Neural progenitor cell (in vitro differentiated cells): Measurements from ENCODE around the gene COMMD3.

ENCODE experiments used
- EZH2 ChIP-seq: fragments of 200-600 bp; sonication (generic); IDR thresholded peaks from 2 replicates; pipeline ENCODE4 v1.6.1; 2017; ENCODE audit warnings: antibody characterized with exemption, mild to moderate bottlenecking, moderate library complexity
- TF ChIP-seq, protein P1 (sequence below): fragments of 200-600 bp; sonication (generic); IDR thresholded peaks from 2 replicates; pipeline ENCODE4 v1.5.1; 2017; ENCODE audit warnings: antibody characterized with exemption, mild to moderate bottlenecking

DNA sequence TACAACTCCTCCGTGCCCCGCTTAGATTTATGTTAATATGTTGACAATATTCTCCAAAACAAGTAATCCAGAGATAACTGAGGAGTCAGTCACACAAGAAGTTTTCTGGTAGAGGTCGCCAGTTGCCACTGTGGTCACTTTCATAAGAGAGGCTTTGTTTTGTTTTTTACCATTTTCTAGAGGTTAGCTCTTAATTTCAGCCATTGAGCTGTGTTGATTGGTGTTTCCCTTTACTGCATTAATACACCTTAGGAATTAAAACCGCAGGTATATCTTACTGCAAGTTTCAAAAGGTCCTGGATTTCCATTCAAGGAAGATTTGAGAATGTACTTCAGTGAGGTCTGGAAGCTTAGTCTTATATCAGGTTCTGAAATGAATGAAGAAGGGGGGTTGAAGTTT is 8.2 kb downstream of the COMMD3 start:
- TF ChIP-seq, protein P1, sequence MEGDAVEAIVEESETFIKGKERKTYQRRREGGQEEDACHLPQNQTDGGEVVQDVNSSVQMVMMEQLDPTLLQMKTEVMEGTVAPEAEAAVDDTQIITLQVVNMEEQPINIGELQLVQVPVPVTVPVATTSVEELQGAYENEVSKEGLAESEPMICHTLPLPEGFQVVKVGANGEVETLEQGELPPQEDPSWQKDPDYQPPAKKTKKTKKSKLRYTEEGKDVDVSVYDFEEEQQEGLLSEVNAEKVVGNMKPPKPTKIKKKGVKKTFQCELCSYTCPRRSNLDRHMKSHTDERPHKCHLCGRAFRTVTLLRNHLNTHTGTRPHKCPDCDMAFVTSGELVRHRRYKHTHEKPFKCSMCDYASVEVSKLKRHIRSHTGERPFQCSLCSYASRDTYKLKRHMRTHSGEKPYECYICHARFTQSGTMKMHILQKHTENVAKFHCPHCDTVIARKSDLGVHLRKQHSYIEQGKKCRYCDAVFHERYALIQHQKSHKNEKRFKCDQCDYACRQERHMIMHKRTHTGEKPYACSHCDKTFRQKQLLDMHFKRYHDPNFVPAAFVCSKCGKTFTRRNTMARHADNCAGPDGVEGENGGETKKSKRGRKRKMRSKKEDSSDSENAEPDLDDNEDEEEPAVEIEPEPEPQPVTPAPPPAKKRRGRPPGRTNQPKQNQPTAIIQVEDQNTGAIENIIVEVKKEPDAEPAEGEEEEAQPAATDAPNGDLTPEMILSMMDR: no peak
- TF ChIP-seq EZH2: peak; percentile 68
